Lung (tissue), 12 donors: ENCODE data around the gene SNRNP70. TPM values are rescaled to one million over a fixed set of nuclear protein-coding genes. Genes with fewer than 3 reads are reported as not detected.

Source experiments
- ATAC-seq: fragments of 200-7000 bp; cut with Tn5 transposase; one replicate; pipeline ENCODE4 v1.9.1; 2020; ENCODE audit warnings: moderate number of reproducible peaks; ENCODE audit not compliant: insufficient read depth, low FRiP score
- DNase-seq, 3 donors: peaks; one replicate each; pipeline ENCODE4 v3.0.0-alpha.2; 2013 to 2017
- H3K27ac ChIP-seq, 2 donors: one replicate each; pipeline ENCODE4 v1.5.1; 2013; ENCODE audit warnings: mild to moderate bottlenecking in 2 of 2, moderate library complexity in 2 of 2, control low read depth in 1 of 2, inconsistent platforms in 1 of 2, low read depth in 1 of 2, low read length in 1 of 2
- H3K27me3 ChIP-seq, 3 donors: one replicate each; pipeline ENCODE4 v1.5.1; 2013; ENCODE audit warnings: low read length in 2 of 3; ENCODE audit not compliant: control insufficient read depth in 3 of 3, insufficient read depth in 3 of 3
- H3K36me3 ChIP-seq, 4 donors: one replicate each; pipeline ENCODE4 v1.5.1; 2013; ENCODE audit warnings: low read length in 4 of 4, mild to moderate bottlenecking in 1 of 4, moderate library complexity in 1 of 4; ENCODE audit not compliant: control insufficient read depth in 4 of 4, insufficient read depth in 4 of 4
- H3K4me1 ChIP-seq, 5 donors: one replicate each; pipeline ENCODE4 v1.5.1; 2013; ENCODE audit warnings: low read length in 5 of 5, mild to moderate bottlenecking in 2 of 5, moderate library complexity in 1 of 5; ENCODE audit not compliant: control insufficient read depth in 5 of 5, insufficient read depth in 5 of 5
- H3K4me3 ChIP-seq: one replicate; pipeline ENCODE4 v1.5.1; 2013; ENCODE audit warnings: mild to moderate bottlenecking, control low read depth, moderate library complexity
- H3K9ac ChIP-seq, 2 donors: one replicate each; pipeline ENCODE4 v1.5.1; 2013; ENCODE audit warnings: low read length in 2 of 2, control low read depth in 1 of 2; ENCODE audit not compliant: insufficient read depth in 1 of 2
- H3K9me3 ChIP-seq, 4 donors: one replicate each; pipeline ENCODE4 v1.5.1; 2013; ENCODE audit warnings: low read length in 3 of 4, mild to moderate bottlenecking in 1 of 4, moderate library complexity in 1 of 4; ENCODE audit not compliant: control insufficient read depth in 4 of 4, insufficient read depth in 3 of 4
- WGBS, 2 donors: extraction: QIAGEN DNeasy Blood & Tissue Kit; methylation state at CpG; one replicate each; pipeline ENCODE4 v1.1.7; 2013; 5-methylcytosine and 5-hydroxymethylcytosine counted together
- polyA plus RNA-seq, 2 donors: library from polyadenylated mRNA; stranded (reverse); fragments of 200-250 nt; gene quantifications; one replicate each; pipeline ENCODE4 v1.2.1, GENCODE V29; 2013
- total RNA-seq, 2 donors: library from RNA; depleted of rRNA in 1 of 2; stranded (reverse); fragments of >200 nt in 1 of 2; gene quantifications; one replicate each; pipeline ENCODE4 v1.2.1, GENCODE V29; 2014 to 2021
- TF ChIP-seq, protein P1 (sequence below): IDR thresholded peaks from 2 replicates; pipeline ENCODE4 v1.5.1; 2012; ENCODE audit warnings: mild to moderate bottlenecking; ENCODE audit errors: control extremely low read depth, extremely low read depth
- donor health status: control.
- donor health status: control.
- donor health status: Bipolar disorder and iron deficiency.
- donor health status: healthy.
- donor health status: DM: yes; HTN: yes; CAD: no.

SNRNP70 gene
- total and polyA plus RNA-seq, 4 donors = 143 to 251 (median 180) TPM

DNA sequence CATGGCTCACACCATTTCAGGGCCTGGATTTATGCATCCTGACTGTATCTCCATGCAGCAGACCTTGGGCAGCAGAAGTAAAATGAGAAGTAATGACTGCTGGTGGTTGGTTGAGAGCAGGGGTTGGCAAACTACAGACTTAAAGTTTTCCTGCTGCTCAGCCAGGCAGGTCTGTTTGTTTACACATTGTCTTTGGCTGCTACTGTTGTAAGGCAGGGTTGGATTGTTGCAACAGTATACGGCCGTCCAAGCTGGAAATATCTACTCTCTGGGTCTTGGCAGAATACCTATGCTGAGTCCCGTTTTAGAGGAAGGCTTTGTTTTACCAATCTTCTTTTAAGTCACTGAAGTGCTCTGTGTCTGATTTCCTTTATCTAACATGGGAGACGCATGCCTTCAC lies 13.5 kb downstream of the SNRNP70 start:
- Histone ChIP-seq H3K27ac (no peak overlapping the region), H3K27me3 (no peaks in the 10 kb centered on the region), H3K4me1 (no peaks in the 10 kb centered on the region), H3K9ac (no peak overlapping the region), H3K4me3 (no peak overlapping the region), H3K9me3 (no peaks in the 10 kb centered on the region), H3K36me3 (peaks cover 16 to 71% (median 49%) of the 10 kb centered on the region in 4 donors)
- ATAC-seq (no peak), DNase-seq (no peak)
- TF ChIP-seq, protein P1, sequence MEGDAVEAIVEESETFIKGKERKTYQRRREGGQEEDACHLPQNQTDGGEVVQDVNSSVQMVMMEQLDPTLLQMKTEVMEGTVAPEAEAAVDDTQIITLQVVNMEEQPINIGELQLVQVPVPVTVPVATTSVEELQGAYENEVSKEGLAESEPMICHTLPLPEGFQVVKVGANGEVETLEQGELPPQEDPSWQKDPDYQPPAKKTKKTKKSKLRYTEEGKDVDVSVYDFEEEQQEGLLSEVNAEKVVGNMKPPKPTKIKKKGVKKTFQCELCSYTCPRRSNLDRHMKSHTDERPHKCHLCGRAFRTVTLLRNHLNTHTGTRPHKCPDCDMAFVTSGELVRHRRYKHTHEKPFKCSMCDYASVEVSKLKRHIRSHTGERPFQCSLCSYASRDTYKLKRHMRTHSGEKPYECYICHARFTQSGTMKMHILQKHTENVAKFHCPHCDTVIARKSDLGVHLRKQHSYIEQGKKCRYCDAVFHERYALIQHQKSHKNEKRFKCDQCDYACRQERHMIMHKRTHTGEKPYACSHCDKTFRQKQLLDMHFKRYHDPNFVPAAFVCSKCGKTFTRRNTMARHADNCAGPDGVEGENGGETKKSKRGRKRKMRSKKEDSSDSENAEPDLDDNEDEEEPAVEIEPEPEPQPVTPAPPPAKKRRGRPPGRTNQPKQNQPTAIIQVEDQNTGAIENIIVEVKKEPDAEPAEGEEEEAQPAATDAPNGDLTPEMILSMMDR = no peak
- WGBS, 2 donors = 67 to 86% methylated on average over 4 of the region's 4 CpGs

DNA sequence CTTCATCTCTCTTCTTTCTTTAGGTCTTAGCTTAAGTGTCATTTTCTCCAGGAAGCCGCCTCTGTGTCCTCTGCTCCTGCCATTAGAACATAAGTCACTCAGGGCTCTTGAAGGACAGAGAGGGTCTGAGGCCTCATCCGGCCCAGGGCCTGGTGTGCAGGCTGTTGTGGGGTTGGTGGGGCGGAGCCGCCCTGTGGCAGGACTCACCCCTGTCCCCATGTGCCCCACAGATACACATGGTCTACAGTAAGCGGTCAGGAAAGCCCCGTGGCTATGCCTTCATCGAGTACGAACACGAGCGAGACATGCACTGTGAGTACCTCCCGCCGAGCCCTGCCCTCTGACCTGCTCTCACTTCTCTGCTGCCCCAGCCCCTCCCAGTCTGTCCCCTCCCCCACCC lies 15.9 kb downstream of the SNRNP70 start:
- 88 to 95% methylated on average over 7 to 12 of the region's 12 CpGs for WGBS, 2 donors
- H3K4me3 ChIP-seq = no peak overlapping the region
- no peak overlapping the region for H3K9ac ChIP-seq
- no peak for DNase-seq
- H3K27me3 ChIP-seq = no peaks in the 10 kb centered on the region
- H3K4me1 ChIP-seq = no peaks in the 10 kb centered on the region
- peaks cover 16 to 78% (median 56%) of the 10 kb centered on the region in 4 donors for H3K36me3 ChIP-seq
- TF ChIP-seq, protein P1 = no peak
- no peak for ATAC-seq
- no peak overlapping the region for H3K27ac ChIP-seq
- H3K9me3 ChIP-seq = no peaks in the 10 kb centered on the region

DNA sequence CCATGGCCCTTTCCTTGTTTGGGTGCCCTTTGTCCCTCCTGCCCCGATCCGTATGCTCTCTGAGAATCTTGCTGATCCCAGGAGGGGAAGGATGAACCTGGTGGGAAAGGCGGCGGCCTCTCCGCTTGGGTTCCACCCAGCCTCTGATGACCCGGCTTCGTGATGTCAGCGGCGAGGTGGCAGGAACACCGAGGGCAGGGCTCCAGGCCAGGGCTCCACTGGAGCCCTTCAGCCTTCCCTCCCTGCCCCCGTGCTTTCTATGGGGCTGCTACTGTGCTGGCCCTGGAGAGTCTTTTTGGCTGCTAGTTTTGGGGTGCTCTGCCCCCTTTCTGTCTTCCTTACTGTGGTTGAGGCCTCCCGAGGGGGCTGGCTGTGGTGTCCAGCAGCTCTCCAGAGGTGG lies 17.1 kb downstream of the SNRNP70 start:
- H3K9ac ChIP-seq = no peak overlapping the region
- TF ChIP-seq, protein P1 = no peak
- ATAC-seq (no peak), DNase-seq (no peak)
- no peaks in the 10 kb centered on the region for H3K9me3 ChIP-seq
- no peak overlapping the region for H3K4me3 ChIP-seq
- H3K27ac ChIP-seq = no peak overlapping the region
- peaks cover 20 to 84% (median 62%) of the 10 kb centered on the region in 4 donors for H3K36me3 ChIP-seq
- no peaks in the 10 kb centered on the region for H3K27me3 ChIP-seq
- no peaks in the 10 kb centered on the region for H3K4me1 ChIP-seq
- 89 to 92% methylated on average over 11 to 12 of the region's 12 CpGs for WGBS, 2 donors
